ENCODE results near the gene NR2C2AP. TPM values are rescaled to one million over a fixed set of nuclear protein-coding genes. Genes with fewer than 3 reads are reported as not detected.

Gene NR2C2AP
- total RNA-seq, 1 experiment from 2014 or later = 31.7 TPM

DNA sequence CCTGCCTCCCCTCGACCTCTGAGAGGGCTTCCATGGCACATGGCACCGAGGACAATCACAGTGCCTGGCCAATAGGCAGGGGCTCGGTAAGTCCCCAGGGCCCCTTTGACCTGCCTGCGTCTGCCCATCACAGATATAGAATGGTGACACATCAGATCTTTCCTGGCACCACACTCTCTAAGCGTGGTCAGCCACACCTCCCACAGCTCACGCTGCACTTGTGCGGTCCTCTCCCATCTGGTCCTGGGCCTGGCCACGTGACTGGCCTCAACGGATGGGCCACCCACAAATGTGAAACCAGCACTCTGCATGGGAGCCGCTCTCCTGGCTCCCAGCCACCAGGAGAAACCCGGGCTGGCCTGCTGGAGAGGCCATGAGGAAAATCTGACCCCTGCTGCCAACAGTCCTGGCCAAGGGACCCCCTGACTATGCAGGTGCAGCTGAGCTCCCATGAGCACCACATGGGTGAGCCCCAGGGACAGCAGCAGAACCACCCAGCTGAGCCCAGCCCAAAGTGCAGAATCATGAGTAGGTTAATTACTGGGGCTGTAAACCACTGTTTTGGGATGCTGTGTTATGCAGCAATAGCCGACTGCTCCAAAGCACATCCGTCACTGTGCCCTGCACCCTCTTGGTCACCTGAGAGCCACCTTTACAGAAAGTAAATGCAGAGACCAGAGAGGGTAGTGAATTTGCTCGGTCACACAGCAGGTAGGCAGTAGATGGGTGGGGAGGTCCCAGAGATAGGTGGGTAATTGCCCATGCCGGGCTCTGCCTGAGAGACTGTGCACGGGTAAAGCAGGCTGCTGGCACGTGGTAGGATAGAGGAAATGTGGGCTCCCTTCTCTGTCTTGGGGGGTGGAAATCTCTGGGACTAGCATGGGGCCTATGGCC lies 23.4 kb downstream of the NR2C2AP start:
- Histone ChIP-seq H2BK20ac (ENCODE audit: low read depth, low read length, poor library complexity, severe bottlenecking) (no peak overlapping the region), H3K9ac (ENCODE audit: extremely low read depth, insufficient read length, low read length) (no peak overlapping the region), H3K4me2 (ENCODE audit: insufficient read depth, insufficient read length, low read length) (no peak overlapping the region), H3K27ac (ENCODE audit: insufficient read length, low read depth, low read length) (no peak overlapping the region), H2BK12ac (ENCODE audit: insufficient read length, low read depth, low read length) (no peak overlapping the region), H3K18ac (ENCODE audit: insufficient read length, low read depth, low read length) (no peak overlapping the region), H3K14ac (ENCODE audit: insufficient read depth, low read length) (no peak overlapping the region; the same call in 1 of the 2 replicates), H3K9me3 (ENCODE audit: control insufficient read depth, low read depth, low read length) (no peaks in the 10 kb centered on the region), H3K23me2 (ENCODE audit: insufficient read length, low read depth, low read length, poor library complexity, severe bottlenecking) (no peaks in the 10 kb centered on the region), H3K79me2 (ENCODE audit: insufficient read depth, low read length) (no peaks in the 10 kb centered on the region), H3K23ac (ENCODE audit: insufficient read length, low read depth, low read length) (no peak overlapping the region), H3K79me1 (ENCODE audit: insufficient read depth, low read depth, low read length, poor library complexity, severe bottlenecking) (no peaks in the 10 kb centered on the region), H3K4ac (ENCODE audit: low read depth, low read length) (no peak overlapping the region), H2AFZ (ENCODE audit: low read length) (no peak overlapping the region), H4K20me1 (ENCODE audit: control insufficient read depth, insufficient read depth, insufficient read length) (no peaks in the 10 kb centered on the region), H4K91ac (ENCODE audit: insufficient read length, low read depth, low read length) (no peak overlapping the region), H2AK5ac (ENCODE audit: insufficient read length, low read length) (no peak overlapping the region), H2BK5ac (ENCODE audit: insufficient read length, low read length) (no peak overlapping the region), H3K56ac (ENCODE audit: insufficient read length, low read depth, low read length) (no peak overlapping the region), H2BK15ac (ENCODE audit: low read depth, low read length) (no peak overlapping the region), H3T11ph (ENCODE audit: low read length) (no peak overlapping the region), H3K4me1 (ENCODE audit: insufficient read depth, low read length) (no peaks in the 10 kb centered on the region), H4K8ac (replicated peaks; ENCODE audit: insufficient read length, low read depth, low read length) (no peak overlapping the region), H4K5ac (ENCODE audit: insufficient read length, low read depth, low read length) (no peak overlapping the region), H3K27me3 (ENCODE audit: insufficient read depth, low read length) (no peaks in the 10 kb centered on the region), H2BK120ac (ENCODE audit: low read depth, low read length, poor library complexity, severe bottlenecking) (no peak overlapping the region)
- Mint-ChIP-seq H3K27ac (no peak overlapping the region; a peak in 1 of 7 replicates), H3K4me3 (no peak overlapping the region), H3K36me3 (ENCODE audit: insufficient read depth in 1 of 3, low read depth in 3 of 3) (peaks cover 13 to 23% (median 21%) of the 10 kb centered on the region in 3 experiments), H3K4me1 (peaks cover 0 to 5% of the 10 kb centered on the region in 2 experiments; a peak in 1 of 4 replicates), H3K9me3 (no peaks in the 10 kb centered on the region), H3K27me3 (ENCODE audit: low read depth) (peaks cover 1% of the 10 kb centered on the region)
- no CpG with 5 or more reads among the region's 17 CpGs for WGBS (ENCODE audit: extremely low coverage, insufficient read length, low lambda C conversion rate)
- no peak for TF ChIP-seq CTCF (conservative IDR thresholded peaks at IDR 0.05)
- DNase-seq = no peak
